GM19328 (cell line): ENCODE data around the gene TTC28.
"Not testable (repeated sequence)": the region's sequence is repeated elsewhere in the genome, so short reads cannot be mapped to it uniquely, and the experiment has no call there.

Source experiments
- ATAC-seq: cut with Tn5 transposase; IDR thresholded peaks from one replicate; pipeline ENCODE4 v1.9.1; 2021; ENCODE audit warnings: mild to moderate bottlenecking, moderate library complexity; ENCODE audit not compliant: unreplicated experiment

The TTC28 gene

DNA sequence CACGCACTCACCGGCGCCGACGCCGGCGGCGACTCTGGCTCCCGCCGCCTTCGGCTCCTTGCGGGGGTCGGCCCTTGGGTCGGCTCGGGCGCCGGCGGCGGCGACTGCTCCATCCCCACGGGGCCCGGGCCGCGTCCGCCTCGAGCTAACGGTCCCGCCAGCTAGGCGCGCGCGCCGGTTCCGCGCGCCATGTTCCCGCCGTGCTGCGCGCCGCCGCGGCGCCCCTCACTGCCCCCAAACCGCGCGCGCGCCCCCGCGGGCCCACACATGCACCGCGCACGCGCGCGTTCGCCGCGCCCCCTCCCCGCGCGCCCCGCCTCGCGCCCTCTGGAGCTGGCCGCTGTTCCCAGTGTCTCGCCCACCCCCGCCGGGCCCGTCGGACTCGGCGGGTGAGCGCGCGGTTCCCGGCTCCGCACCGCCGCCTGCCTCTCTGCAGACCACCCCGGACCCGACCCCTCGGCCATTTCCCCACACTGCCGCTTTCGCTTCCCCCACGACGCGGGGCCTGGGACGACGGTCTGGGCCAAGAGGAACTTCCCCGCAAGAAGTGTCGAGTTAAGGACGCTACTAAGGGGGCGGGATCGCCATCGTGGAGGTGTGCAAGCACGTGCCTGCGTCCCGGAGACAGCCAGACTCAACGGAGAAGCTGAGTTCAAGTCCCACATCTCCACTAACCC lies at the start of gene TTC28:
Gene TTC28, minus strand, starts transcription at position 230 of the 677 bp plus-strand sequence. Its CDS starts 117 bp downstream, at position 113.
- not testable (repeated sequence) for ATAC-seq

DNA sequence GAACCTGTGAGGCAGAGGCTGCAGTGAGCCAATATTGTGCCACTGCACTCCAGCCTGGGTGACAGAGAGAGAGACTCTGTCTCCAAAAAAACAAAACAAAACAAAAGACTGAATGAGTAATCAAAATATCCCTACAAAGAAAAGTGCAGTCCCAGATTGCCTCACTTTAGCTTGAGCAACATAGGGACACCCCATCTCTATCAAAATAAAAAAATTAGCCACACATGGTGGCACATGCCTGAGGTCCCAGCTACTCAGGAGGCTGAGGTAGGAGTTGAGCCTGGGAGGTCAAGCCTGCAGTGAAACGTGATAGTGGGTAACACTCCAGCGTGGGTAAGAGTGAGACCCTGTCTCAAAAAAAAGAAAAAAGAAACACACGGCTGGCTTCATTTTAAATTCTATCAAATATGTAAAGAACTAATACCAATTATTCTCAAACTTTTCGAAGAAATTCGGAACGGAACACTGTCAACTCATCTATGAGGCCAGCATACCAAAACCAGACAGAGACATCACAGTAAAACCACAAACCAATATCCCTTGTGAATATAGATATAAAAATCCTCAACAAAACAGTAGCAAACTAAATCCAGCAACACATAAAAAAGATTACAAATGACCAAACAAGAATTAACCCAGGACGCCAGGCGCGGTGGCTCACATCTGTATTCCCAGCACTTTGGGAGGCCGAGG lies 49.1 kb upstream of the TTC28 start:
- ATAC-seq = no peak

DNA sequence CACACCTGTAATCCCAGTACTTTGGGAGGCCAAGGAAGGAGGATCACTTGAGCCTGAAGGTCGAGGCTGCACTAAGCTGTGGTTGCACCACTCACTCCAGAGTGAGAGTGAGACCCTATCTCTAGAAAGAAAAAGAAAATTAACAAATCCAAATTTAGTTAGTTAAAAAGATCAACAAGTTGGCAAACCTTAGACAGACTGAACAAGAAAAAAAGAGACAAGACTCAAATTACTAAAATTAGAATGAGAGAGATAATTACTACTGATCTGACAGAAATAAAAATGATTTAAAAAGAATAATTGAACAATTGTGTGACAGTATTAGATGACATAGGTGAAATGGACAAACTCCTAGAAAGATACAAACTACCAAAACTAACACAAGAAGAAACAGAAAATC lies 48.4 kb upstream of the TTC28 start:
- no peak for ATAC-seq

DNA sequence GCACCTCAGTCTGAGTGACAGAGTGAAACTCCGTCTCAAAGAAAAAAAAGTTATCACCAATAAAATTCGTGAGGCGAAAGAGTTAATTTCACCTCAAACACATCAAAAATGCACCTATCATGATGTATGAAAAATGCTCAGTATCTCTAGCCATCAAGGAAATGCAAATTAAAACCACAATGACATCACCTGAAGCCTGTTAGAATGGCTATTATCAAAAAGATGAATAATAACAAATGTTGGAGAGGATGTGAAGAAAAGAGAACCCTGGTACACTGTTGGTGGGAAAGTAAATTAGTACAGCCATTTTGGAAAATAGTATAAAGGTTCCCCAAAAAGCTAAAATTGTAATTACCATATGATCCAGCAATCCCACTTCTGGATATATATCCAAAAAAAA lies 38.4 kb upstream of the TTC28 start:
- no peak for ATAC-seq

DNA sequence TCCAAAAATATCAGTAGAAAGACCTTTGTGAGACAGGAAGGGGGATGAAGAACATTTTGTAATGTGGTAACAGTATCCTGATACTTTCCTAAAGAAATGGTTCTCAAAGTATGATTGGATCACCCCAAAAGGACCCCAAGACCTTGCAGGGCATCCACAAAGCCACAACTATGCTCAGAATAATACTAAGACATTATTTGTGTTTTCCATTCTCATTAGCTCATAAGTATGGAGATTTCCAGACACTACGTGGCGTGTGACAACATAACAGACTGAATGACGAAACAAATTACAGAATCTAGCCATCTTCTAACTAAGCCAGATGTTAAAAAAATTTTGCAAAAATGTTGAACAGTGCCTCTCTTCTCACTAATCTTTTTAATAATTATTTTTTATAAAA lies 37.0 kb upstream of the TTC28 start:
- ATAC-seq = no peak

DNA sequence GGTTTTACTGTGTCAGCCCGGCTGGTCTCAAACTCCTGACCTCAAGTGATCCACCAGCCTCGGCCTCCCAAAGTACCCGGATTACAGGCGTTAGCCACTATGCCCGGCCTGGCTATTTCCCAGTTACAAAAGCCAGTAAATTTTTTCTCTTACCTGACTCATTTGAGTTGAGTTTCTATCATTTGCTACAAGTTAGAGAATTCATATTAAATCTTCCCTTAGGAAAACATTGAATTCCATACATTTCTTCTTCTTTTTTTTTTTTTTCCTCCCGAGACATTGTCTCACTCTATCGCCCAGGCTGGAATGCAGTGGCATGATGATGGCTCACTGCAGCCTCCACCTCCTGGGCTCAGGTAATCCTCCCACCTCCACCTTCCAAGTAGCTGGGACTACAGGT lies 36.0 kb upstream of the TTC28 start:
- ATAC-seq = no peak

DNA sequence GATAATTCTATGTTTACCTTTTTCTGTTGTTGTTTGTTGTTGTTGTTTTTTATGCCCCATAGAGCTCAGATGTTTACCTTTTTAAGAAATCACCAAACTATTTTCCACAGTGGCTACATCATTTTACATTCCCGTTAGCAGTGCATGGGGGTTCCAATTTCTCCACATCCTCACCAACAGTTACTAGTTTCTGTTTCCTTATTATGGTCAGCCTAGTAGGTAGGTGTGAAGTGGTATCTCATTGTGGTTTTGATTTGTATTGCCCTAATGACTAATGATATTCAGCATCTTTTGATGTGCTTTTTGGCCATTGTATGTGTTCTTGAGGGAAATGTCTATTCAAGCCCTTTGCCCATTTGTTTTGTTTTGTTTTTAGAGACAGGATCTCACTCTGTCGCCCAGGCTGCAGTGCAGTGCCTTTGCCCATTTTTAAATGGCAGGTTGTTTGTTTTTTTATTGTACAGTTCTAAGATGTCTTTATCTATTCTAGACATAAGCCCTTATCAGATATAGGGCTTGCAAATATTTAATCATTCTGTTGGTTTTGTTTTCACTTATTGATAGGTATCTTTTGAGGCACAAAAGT lies 34.5 kb upstream of the TTC28 start:
- ATAC-seq = no peak

DNA sequence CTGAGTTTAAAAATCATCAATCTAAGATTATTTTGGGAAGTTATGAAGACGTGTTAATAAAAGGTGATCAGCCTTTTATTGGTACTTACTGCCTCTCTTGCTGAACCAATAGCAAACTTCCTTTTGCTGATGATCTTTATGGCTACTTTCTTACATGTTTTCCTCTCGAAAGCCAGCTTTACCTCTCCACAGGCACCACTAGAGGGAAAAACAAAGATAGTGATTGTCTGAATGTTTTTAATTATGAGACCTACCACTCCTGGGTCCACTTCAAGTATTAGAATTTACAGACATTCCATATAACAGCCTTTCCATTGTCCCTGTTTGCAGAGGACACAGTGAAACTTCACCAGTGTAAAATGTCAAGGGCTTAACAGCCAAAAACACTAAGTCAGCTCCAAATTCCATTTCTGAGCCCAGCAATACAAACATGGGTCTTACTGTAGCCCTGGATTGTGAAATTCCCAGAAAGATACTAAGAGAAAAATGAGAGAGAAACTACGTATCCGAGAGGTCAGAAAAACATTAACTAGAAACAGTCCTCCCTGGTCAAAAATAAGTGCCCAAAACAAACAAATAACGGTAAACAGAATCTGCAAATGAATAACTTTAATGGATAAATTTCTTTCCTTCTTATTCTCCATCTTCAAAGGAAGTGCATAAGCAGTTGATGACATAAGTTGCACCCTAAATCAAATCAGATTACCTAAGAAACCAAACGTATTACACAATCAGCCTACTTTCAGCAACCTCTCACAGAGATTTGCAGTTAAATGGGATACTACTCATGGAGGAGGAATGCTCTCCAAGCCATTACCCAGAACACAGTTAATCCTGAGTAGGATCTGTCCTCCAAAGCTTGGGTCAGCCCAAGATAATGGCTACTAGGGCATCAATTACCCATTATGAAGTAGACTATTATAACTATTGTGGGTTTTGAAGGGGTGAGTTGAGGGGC lies 32.5 kb upstream of the TTC28 start:
- no peak for ATAC-seq

DNA sequence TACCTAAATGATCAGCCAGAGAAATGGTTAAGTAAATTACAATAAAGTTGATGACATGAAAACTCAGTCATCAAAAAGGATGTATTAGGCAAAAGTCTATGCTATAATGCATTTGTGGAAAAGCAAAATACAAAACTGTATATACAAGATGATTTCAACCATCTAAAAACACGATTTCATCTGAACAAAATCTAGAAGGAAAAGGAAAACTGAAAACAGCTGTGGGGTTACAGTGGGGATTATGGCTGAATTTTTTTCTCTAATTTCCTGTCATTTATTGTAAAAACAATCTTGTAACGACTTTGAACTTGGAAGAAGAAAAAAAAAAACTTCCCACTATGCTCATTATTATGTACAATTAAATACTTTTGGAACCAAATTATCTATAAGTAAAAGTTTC lies 31.7 kb upstream of the TTC28 start:
- no peak for ATAC-seq

DNA sequence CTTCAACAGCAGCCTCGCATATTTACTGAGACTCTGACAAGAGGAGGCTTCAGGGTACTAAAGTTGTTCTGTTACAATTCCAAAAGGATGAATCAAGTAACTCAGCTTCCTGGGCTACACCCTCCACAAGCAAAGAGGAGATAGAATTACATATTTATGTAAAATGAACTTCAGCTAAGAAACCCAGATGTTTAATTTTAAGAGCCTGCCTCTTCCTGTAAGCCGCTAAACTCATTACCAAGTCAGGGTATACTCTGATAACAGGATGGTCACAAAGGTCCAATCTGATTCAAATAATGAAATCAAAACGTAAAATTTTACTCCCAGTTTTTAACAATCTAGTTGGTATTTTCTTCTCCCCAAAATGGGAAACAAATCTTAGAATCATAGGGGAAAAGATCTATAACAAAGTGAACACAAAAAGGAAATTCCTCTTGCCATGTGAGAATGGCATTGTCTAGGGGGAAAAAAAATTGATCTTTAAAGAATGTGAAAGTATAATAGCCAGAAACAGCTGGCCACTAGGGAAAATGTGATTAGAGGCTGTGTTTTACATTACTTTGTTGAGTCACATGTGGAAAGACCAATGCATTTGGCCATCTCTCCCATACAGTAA lies 31.0 kb upstream of the TTC28 start:
- ATAC-seq = no peak

DNA sequence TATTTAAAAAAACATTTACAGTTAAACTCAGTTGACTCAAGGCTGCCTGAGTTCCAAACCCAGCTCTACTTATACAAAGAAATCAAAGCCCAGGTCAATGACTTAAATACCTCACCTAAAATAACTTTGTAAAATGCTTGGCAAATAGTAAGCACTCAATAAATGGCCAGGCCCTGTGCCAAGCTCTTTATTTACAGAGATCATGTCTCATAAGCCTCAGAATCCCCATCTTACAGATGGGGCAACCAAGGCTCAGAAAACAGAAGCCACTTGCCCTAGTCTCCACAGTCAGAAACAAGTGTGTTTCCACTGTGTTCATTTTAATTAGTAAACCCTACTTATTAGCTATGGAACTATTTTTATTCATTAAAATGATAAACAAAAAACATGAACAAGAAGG lies 30.5 kb upstream of the TTC28 start:
- no peak for ATAC-seq

DNA sequence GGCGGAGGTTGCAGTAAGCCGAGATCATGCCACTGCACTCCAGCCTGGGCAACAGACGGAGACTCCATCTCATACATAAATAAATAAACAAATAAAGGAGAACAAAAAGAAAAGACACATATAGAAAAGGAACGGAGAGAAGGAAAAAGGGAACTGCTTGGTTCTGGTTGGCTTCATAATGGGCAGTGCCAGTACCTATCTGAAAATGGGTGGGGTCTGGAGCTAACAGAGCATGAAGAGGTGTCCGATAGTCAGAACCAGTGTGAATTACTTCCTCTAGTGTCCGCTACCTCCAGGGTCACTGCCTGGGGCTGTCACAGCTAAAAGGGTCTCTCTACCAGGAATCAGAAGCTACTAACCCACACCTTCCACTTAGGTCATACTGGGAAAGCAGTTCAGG lies 27.2 kb upstream of the TTC28 start:
- ATAC-seq = no peak

DNA sequence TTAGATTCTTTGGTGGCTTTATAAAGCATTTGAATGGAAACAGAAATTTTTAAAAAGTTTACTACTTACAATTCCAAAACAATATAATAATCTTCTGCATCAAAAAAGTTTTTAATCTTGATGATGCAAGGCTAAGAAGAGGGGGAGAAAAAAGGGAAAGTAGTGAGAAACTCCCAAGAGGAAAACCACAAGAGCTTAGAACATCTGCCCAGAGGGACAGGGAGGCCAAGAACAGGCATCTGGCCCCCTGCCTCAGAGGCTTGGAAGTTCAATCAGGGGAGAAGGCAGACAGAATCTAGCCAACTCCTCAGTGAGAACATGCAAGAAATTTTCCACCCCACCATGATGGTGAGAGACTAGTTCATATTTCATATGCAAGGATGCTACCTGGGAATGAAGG lies 23.8 kb upstream of the TTC28 start:
- ATAC-seq = no peak

DNA sequence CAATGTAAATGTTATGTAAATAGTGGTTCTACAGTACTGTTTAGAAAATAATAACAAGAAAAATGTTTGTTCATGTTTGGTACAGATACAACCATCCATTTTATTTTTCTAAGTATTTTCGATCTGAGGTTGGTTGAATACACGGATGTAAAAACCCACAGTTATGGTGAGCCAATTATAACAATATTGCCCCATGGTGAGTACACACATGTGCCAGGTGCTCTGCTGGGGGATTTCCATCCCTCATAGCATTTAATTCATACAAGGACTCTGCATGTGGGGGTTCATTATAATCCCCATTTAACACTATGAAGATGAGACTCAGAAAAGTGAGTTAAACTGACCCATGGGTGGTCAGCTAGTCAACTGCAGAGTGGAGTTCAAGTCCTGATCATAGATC lies 23.3 kb upstream of the TTC28 start:
- ATAC-seq = no peak

DNA sequence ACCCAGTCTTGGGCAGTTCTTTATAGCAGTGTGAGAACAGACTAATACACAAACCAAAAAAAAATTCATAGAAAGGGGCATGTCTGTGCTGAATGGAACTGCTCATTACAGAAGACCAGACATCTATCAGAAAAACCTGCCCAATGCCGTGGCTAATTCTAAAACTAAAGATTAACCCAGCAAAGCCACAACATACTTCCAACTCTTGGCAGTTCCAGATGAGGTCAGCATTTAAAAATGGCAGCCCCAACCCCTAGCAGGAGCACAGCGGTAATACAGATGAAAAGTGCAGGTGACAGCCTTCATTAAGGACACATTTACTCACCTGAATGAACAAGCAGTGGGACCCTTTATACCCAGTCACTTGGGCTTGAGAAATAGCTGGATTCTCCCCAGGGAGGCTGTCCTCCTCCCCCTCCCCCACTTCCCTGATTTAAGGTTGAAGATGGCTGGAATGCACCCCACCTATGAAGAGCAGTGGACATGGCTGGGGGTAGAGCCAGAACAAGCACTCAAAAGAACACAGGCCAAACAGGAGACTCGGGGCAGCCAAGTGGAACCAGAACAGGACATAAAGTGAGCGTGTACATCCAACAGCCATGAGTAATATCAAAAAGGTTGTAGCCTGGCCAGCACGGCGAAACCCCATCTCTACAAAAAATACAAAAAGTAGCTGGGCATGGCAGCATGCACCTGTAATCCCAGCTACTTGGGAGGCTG lies 13.6 kb upstream of the TTC28 start:
- not testable (repeated sequence) for ATAC-seq

DNA sequence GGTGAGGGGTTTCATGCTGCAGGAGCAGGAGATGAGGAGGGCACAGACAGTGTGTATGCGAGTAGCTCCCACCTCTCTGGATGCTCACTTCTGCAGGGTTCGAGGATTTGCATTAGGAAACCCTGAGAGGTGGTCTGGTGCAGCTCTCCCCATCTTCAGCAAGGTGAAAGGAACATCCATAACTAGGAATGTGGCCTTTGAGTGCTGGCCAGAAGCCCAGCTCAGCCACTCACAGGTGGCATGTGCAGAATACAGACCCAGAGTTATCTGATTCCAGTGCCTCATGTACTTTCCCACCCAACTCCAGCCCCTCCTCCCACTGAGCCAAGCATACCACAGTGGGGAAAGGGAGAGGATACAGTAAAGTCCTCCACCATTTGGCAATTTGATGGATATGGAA lies 10.2 kb upstream of the TTC28 start:
- ATAC-seq = not testable (repeated sequence)

DNA sequence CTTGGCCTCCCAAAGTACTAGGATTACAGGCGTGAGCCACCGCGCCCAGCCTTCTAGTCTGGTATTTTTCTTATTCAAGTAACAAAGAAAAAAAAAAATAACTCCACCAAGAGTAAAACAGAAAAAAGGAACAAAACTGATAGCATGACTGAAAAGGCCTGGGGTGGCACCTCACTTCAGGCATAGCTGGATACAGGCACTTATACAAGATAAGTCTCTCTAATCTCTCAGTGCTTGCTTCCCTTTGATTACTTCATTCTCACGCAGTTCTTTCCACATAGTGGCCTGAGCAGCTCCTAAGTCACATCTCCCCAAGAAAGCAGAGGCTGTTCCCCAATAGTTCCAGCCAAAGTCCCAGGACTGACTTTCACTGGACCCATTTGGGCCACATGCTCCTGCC lies 3.3 kb upstream of the TTC28 start:
- not testable (repeated sequence) for ATAC-seq

DNA sequence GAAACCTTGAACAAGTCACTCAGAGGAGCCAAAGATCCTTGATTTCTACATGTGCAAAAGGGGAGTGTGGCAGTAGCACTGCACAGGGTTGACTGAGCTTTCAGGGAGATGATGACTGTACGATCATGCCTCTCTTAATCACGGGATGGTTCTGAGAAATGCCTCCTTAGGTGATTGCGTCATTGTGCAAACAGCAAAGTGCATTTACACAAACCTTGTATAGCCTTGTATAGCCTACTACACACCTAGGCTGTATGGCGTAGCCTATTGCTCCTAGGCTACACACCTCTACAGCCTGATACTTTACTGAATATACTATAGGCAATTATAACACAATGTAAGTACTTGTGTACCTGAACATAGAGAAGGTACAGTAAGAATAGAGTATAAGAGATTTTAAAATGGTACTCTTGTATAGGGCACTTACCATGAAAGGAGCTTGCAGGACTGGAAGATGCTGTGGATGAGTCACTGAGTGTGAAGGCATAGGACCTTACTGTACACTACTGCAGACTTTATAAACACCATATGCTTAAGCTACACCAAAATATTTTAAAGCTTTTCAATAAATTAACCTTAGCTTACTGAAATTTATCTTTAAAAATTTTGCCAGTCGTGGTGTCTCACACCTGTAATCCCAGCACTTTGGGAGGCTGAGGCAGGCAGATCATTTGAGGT lies 1.3 kb upstream of the TTC28 start:
- ATAC-seq = not testable (repeated sequence)

DNA sequence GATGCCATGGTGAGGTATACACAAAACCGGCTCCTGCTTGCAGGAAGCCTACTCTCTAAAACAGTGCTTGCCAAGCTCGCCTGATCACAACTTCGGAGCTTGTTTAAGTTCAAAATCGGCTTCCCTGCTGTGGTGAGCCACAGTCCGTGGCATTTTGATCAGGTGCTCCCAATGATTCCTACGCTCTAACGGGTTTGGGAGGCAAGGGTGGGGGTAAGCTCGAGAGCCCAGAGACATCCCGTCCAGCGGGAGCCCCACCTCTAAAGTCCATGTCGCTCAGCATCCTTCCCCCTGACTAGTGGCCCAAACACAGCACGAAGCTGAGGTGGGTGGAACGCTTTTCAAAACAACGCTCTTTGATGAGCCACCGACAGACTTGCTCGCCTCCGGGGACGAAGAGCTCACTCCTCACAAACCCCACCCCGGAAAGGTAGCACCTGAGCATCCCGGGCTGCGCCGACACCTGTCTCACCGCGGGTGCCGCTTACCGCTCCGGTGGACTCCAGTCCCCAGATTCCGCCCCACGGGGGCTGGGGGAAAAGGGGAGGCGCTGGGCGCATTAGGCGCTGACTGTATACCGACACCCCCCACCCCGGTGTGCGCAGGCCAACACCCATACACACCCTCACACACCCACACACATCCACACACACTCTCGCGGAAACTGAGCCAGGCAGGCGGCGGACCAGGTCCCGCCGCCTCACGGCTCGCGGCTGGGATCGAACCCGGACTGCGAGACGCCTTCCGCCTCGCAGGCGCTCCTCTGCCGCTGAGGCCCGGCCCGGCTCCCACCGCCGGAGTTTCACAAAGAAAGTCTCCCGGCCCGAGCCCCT lies 646 bp downstream of the TTC28 start:
- not testable (repeated sequence) for ATAC-seq
